ENCODE data around the gene HMCES.

HMCES gene

DNA sequence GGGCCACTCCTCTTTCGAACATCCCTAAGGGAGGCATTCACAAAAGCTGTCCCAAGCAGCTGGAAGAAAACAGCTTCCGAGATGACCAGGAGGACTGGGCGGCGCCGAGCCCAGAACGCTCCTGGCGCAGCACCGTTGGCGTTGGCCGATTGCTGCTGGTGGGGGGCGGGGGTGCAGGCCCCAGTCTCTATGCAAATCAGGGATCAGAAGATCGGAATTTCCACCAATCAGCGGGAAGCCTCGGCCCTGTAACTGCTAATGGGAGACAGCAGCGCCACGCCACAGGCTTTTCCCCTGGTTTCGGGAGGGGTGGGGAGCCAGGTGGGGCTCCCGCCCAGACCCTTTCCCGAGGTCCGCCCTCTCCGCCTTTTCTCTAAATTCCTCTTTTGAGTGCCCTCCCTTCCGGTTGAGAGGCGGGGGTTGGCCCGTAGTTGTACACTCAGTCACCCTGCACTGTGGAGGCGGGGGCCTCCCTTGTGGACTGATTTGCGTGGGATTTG lies 27.0 kb downstream of the HMCES start:
- no peak for DNase-seq

DNA sequence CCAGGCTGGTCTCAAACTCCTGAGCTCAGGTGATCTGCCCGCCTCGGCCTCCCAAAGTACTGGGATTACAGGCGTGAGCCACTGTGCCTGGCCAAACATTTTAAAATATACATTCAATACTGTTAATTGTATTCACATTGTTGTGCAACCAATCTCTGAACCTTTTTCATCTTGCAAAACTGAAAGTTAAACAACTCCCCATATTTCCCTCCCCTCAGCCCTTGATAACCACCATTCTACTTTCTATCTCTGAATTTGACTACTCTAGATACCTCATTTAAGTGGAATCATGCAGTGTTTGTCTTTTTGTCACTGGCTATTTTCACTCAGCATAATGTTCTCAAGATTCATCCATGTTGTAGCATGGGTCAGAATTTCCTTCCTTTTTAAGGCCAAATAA lies 30.0 kb downstream of the HMCES start:
- DNase-seq = no peak

DNA sequence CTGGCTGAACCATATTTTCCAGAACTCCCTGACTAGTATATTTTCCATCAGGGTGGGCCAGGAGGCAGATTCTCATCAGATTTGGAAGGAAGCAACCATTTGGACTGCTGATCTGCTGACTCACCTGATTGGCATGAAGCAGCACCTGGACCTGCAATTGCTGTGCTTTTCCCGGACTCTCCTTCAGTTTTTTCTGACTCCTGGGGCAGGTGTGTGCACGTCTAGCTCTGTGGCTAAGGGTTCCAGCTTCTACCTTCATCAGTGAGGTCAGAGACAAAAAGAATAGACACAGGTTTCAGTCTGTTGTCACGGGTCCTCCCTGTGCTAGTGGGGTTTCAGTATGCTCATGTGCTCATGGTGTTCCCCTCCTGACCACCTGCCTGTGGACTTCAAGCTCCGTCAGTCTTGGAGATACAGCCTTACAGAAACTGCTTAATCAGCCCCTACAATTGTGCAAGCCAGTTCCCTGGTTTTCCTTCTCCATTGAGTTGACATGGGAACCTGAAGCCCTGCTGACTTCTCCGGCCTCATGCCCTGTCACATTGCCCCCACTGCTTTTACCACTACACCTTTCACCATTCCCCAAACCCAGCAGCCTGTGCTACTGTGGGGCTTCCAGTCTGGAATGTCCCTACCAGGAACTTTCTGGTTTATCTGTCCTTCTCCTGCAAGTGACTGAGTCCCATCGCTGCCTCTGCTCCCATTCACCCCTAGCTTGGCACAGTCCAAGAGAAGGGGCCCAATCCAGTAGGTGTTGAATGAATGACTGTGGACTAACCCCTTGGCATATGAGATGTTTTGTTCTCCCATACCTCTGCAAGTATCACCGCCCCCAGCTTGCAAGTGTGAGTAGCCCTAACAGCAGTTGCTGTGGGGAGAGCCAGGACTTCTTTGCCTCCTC lies 31.7 kb downstream of the HMCES start:
- no peak for DNase-seq

- no peak for DNase-seq
Observed at GRCh38 chr3:129311054-129311902, 32.6 kb downstream of the HMCES start.

- DNase-seq = no peak
Observed at GRCh38 chr3:129312021-129312639, 33.5 kb downstream of the HMCES start.

GRCh38 chr3:129312671-129313414 lies 34.2 kb downstream of the HMCES start:
- DNase-seq = no peak

GRCh38 chr3:129313415-129313664 lies 34.7 kb downstream of the HMCES start:
- DNase-seq = no peak

GRCh38 chr3:129313665-129314385 lies 35.2 kb downstream of the HMCES start:
- no peak for DNase-seq

- DNase-seq = no peak
Observed at GRCh38 chr3:129314386-129315222, 35.9 kb downstream of the HMCES start.

- no peak for DNase-seq
Observed at GRCh38 chr3:129315223-129315997, 36.7 kb downstream of the HMCES start.

GRCh38 chr3:129315998-129316247 lies 37.3 kb downstream of the HMCES start:
- no peak for DNase-seq

- no peak for DNase-seq
Observed at GRCh38 chr3:129316248-129317013, 37.8 kb downstream of the HMCES start.

DNA sequence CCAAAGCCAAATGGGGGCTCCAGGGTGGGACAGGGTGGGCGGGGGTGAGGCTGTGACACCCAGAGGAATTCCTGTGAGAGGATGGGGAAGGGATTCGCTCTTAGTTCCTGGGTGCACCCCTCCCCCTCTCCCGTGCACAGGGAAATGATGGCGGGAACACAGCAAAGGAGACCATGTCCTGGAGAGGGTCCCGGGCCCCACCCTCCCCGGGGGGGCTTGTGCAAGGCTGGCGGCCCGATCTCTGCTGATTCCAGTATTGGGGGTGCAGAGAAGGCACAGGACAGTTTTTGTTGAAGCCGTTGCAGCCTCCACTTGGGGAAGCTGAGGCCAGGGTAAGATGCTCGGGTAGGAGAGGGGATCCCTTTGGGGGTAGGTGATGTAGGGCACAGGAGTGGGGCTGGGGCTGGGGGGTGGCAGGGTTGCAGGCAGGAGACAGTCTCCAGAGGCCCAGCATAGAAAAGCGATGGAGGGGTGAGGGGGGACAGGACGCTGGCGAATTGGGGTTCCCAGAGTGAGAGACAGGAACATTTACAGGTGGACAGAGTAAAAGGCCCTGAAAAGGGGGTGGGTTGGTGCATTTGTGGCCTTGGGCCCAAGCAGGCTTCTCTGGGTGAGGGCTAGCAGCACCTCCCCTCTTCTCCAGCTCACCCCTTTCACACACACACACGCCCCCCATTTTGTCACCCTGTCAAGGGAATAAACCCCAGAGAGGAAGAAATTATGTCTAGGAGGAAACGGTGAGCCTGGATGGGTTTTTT lies 38.5 kb downstream of the HMCES start:
- no peak for DNase-seq

GRCh38 chr3:129317848-129318247 lies 39.2 kb downstream of the HMCES start:
- no peak for DNase-seq

DNA sequence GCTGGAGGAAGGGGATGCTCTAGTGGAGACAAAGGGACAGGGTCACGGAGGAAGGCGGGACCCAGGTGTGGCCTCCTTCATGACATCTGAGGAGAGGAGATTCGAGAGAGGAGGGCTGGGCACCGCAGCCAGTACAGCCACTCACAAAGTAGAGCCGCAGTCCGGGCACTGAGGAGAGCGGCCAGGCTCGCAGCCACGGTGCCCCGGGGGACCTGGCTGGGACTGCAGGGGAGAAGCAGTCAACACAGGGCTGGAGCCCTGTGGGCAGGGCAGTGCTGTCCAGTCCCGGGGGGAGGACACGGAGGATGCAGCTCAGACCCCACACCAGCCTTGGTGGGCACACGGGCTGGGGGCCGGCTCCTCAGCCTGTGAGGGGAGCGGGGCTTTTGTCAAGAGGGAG lies 40.3 kb downstream of the HMCES start:
- no peak for DNase-seq

GRCh38 chr3:129320261-129320660 lies 41.6 kb downstream of the HMCES start:
- DNase-seq = no peak

GRCh38 chr3:129320825-129321487 lies 42.3 kb downstream of the HMCES start:
- DNase-seq = no peak

DNA sequence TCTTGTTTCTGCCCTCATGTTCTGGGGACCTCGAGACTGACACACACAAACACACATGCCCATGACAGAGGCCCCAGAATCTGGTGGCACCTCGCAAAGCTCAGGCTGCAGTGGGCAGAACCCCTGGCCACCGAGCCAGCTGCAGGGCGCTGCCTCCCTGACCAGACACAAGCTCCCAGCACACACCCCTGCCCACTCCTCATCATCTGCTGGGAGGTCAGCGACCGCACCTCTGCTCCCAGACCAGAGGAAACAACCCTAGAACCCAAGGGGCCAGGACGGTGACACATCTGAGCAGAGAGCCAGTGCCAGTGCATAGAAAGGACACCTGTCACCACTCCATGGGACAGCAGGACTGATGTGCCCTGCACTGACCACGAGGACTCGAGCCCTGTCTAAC lies 43.2 kb downstream of the HMCES start:
- DNase-seq = no peak

All from SIG-M5 (cell line).